ENCODE data around the gene ARHGAP28. TPM values are rescaled to one million over a fixed set of nuclear protein-coding genes. Genes with fewer than 3 reads are reported as not detected.

The ARHGAP28 gene
- total RNA-seq, 4 donors from 2014 or later: 0.52 to 1.7 (median 0.75) TPM

- Histone ChIP-seq H3K9me3 (no peaks in the 10 kb centered on the region), H3K36me3 (no peaks in the 10 kb centered on the region), H3K27me3 (no peaks in the 10 kb centered on the region), H3K4me3 (no peak overlapping the region), H3K4me1 (peaks cover 0 to 17% (median 5%) of the 10 kb centered on the region in 4 donors), H3K27ac (replicated peaks in 1 of 4) (no peak overlapping the region)
- intact Hi-C loops (cut with DNase I): no loop called here
- DNase-seq (ENCODE audit: extremely low spot score): no peak
- TF ChIP-seq, protein P1, sequence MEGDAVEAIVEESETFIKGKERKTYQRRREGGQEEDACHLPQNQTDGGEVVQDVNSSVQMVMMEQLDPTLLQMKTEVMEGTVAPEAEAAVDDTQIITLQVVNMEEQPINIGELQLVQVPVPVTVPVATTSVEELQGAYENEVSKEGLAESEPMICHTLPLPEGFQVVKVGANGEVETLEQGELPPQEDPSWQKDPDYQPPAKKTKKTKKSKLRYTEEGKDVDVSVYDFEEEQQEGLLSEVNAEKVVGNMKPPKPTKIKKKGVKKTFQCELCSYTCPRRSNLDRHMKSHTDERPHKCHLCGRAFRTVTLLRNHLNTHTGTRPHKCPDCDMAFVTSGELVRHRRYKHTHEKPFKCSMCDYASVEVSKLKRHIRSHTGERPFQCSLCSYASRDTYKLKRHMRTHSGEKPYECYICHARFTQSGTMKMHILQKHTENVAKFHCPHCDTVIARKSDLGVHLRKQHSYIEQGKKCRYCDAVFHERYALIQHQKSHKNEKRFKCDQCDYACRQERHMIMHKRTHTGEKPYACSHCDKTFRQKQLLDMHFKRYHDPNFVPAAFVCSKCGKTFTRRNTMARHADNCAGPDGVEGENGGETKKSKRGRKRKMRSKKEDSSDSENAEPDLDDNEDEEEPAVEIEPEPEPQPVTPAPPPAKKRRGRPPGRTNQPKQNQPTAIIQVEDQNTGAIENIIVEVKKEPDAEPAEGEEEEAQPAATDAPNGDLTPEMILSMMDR (IDR thresholded peaks at IDR 0.05): no peak
- no peak for TF ChIP-seq EP300 (IDR thresholded peaks at IDR 0.05)
- TF ChIP-seq POLR2AphosphoS5 (IDR thresholded peaks at IDR 0.05): no peak
- no peak for TF ChIP-seq POLR2A (IDR thresholded peaks at IDR 0.05; ENCODE audit: low read depth)
- WGBS: 73% methylated on average over 11 of the region's 11 CpGs
These were observed 149.2 kb downstream of the ARHGAP28 start for GRCh38 chr18:6878556-6879297.

- intact Hi-C loops (cut with DNase I): no loop called here
- H3K9me3 ChIP-seq: no peaks in the 10 kb centered on the region
- no peak overlapping the region for H3K27ac ChIP-seq (replicated peaks in 1 of 4)
- WGBS: 92% methylated on average over 14 of the region's 14 CpGs
- peaks cover 0 to 19% (median 5%) of the 10 kb centered on the region in 4 donors for H3K4me1 ChIP-seq
- no peaks in the 10 kb centered on the region for H3K36me3 ChIP-seq
- no peak for TF ChIP-seq POLR2AphosphoS5 (IDR thresholded peaks at IDR 0.05)
- TF ChIP-seq, protein P1 (IDR thresholded peaks at IDR 0.05): no peak
- no peak for TF ChIP-seq EP300 (IDR thresholded peaks at IDR 0.05)
- no peak for TF ChIP-seq POLR2A (IDR thresholded peaks at IDR 0.05; ENCODE audit: low read depth)
- H3K27me3 ChIP-seq: no peaks in the 10 kb centered on the region
- H3K4me3 ChIP-seq: no peak overlapping the region
- no peak for DNase-seq (ENCODE audit: extremely low spot score)
These were observed 150.1 kb downstream of the ARHGAP28 start for GRCh38 chr18:6879508-6880195.

DNA sequence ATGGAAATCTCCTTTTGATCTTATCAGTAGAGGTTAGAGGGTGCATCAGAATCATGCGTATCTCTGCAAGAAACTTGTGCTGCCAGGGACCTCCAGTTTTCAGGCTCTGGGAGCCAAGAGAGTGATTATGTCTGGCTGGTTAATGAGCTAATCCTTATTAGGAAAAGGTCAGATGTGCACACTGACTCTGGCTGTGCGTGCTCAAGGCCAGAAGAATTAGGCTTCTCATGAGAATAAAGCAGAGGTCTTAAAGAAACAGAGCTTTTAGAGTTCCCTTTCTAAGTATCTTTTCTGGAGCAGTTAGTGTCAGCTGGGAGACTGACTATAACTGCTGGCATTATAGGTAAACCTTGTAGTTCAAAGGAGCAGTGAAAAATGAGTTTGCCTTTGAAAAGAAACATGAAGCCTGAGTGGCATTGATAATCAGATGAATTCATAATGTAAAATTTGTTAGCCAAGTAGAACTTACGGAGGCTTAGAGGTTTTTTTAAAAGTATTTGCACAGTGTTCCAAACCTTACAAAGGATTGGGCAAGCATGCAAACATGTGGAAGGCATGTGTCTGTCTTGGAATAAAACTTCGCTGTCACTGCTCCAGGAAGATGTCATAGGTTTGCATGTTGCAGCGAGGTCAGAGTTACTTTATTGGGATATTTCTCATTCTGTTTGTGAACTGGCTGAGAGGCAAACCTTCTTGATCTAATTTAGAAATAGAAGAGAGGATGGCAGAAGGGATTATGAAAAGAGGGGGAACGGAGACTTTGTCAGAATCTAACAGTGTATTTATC is 151.7 kb downstream of the ARHGAP28 start:
- 54% methylated on average over 6 of the region's 6 CpGs for WGBS
- no peaks in the 10 kb centered on the region for H3K27me3 ChIP-seq
- intact Hi-C loops (cut with DNase I): no loop called here
- H3K36me3 ChIP-seq: no peaks in the 10 kb centered on the region
- no peak for DNase-seq (ENCODE audit: extremely low spot score)
- peaks cover 0 to 21% (median 13%) of the 10 kb centered on the region in 4 donors for H3K4me1 ChIP-seq
- no peaks in the 10 kb centered on the region for H3K9me3 ChIP-seq
- H3K4me3 ChIP-seq: no peak overlapping the region
- H3K27ac ChIP-seq (replicated peaks in 1 of 4): no peak overlapping the region
- TF ChIP-seq POLR2AphosphoS5 (IDR thresholded peaks at IDR 0.05) (no peak), POLR2A (IDR thresholded peaks at IDR 0.05; ENCODE audit: low read depth) (no peak)

- Histone ChIP-seq H3K36me3 (no peaks in the 10 kb centered on the region), H3K27me3 (no peaks in the 10 kb centered on the region), H3K4me1 (peaks cover 0 to 21% (median 13%) of the 10 kb centered on the region in 4 donors), H3K27ac (replicated peaks in 1 of 4) (no peak overlapping the region), H3K9me3 (no peaks in the 10 kb centered on the region), H3K4me3 (no peak overlapping the region)
- no peak for TF ChIP-seq POLR2AphosphoS5 (IDR thresholded peaks at IDR 0.05)
- TF ChIP-seq, protein P1 (IDR thresholded peaks at IDR 0.05): no peak
- TF ChIP-seq EP300 (IDR thresholded peaks at IDR 0.05): no peak
- no peak for TF ChIP-seq POLR2A (IDR thresholded peaks at IDR 0.05; ENCODE audit: low read depth)
- WGBS: 96% methylated on average over 2 of the region's 2 CpGs
- no peak for DNase-seq (ENCODE audit: extremely low spot score)
- intact Hi-C loops (cut with DNase I): no loop called here
These were observed 152.9 kb downstream of the ARHGAP28 start for GRCh38 chr18:6882401-6882800.
